ENCODE measurements around the gene KRTAP10-7. TPM values are rescaled to one million over a fixed set of nuclear protein-coding genes. Genes with fewer than 3 reads are reported as not detected.

The KRTAP10-7 gene
- total and polyA plus RNA-seq, 8 donors = not detected

GRCh38 chr21:44567481-44568171 is 32.8 kb upstream of the KRTAP10-7 start:
- Histone ChIP-seq H3K4me1 (no peaks in the 10 kb centered on the region), H3K4me3 (no peak overlapping the region), H3K36me3 (no peaks in the 10 kb centered on the region), H3K9me3 (peaks cover 0 to 10% (median 9%) of the 10 kb centered on the region in 4 donors), H3K27ac (no peak overlapping the region), H3K27me3 (peaks cover 0 to 28% (median 0%) of the 10 kb centered on the region in 3 donors)
- no peak for DNase-seq
- intact Hi-C loops (cut with DNase I; ENCODE audit: low total_unique reads) = no loop called here
- WGBS, 5 donors = 87 to 93% (median 92%) methylated on average over 17 to 18 of the region's 18 CpGs
- TF ChIP-seq POLR2AphosphoS5 (IDR thresholded peaks at IDR 0.05) (no peak), EP300 (IDR thresholded peaks at IDR 0.05) (no peak), POLR2A (IDR thresholded peaks at IDR 0.05) (no peak), CTCF (IDR thresholded peaks at IDR 0.05) (no peak)

- DNase-seq = no peak
- Histone ChIP-seq H3K4me3 (no peak overlapping the region), H3K9me3 (peaks cover 0 to 10% (median 9%) of the 10 kb centered on the region in 4 donors), H3K4me1 (peaks cover 0 to 2% (median 0%) of the 10 kb centered on the region in 4 donors), H3K27me3 (peaks cover 0 to 28% (median 0%) of the 10 kb centered on the region in 3 donors), H3K27ac (no peak overlapping the region), H3K36me3 (no peaks in the 10 kb centered on the region)
- 68 to 78% (median 74%) methylated on average over 12 of the region's 12 CpGs for WGBS, 5 donors
- TF ChIP-seq POLR2A (IDR thresholded peaks at IDR 0.05) (no peak), POLR2AphosphoS5 (IDR thresholded peaks at IDR 0.05) (no peak), CTCF (IDR thresholded peaks at IDR 0.05) (no peak), EP300 (IDR thresholded peaks at IDR 0.05) (no peak)
- intact Hi-C loops (cut with DNase I; ENCODE audit: low total_unique reads) = no loop called here
These were observed 32.1 kb upstream of the KRTAP10-7 start for GRCh38 chr21:44568261-44568660.

DNA sequence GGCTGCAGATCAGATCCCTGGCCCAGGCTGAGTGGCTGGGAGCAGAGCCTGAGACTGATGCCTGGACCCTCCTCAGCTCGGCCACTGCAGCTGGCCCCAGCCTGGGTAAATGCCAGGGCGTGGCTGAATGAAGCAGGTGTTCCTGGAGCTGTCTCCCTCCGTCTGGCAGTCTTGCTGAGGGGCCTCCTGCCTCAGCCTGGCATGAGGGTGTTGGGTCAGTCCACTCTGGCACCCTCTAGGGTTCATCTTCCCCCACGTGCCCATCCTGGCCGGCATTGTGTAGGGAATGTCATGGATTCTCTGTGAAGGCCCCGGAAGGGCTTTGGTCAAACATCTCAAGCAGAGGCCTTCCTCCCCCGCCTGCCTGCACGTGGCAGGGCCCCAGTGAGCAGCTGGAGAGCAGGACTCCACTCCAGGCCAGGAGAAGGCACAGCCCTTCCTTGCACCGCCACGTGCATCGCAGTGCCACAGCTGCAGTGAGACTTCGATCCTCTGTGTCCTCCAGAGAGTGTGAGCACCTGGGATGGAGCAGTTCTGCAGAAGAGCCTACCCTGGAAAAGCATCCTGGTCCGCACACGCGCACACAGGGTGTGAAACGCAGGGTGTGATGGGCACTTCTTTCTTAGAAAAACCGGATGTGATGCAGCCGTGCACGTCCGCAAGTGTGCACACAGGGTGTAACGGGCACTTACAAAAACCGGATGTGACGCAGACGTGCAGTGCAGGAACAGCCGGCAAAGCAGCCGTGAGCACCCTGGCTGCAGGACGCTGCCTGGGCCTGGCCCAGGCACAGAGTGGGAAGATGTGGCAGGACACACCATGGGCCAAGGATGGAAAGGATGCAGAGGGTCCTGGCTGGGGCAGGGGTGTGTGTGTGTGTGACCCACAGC is 31.5 kb upstream of the KRTAP10-7 start:
- Histone ChIP-seq H3K4me3 (no peak overlapping the region), H3K27ac (no peak overlapping the region), H3K4me1 (peaks cover 0 to 9% (median 0%) of the 10 kb centered on the region in 4 donors), H3K36me3 (no peaks in the 10 kb centered on the region), H3K27me3 (peaks cover 0 to 32% (median 4%) of the 10 kb centered on the region in 3 donors), H3K9me3 (peaks cover 0 to 9% (median 8%) of the 10 kb centered on the region in 4 donors)
- 68 to 77% (median 75%) methylated on average over 23 to 27 of the region's 27 CpGs for WGBS, 5 donors
- DNase-seq = no peak
- TF ChIP-seq EP300 (IDR thresholded peaks at IDR 0.05) (no peak), CTCF (IDR thresholded peaks at IDR 0.05) (no peak), POLR2A (IDR thresholded peaks at IDR 0.05) (no peak), POLR2AphosphoS5 (IDR thresholded peaks at IDR 0.05) (no peak)
- intact Hi-C loops (cut with DNase I; ENCODE audit: low total_unique reads) = no loop called here

DNA sequence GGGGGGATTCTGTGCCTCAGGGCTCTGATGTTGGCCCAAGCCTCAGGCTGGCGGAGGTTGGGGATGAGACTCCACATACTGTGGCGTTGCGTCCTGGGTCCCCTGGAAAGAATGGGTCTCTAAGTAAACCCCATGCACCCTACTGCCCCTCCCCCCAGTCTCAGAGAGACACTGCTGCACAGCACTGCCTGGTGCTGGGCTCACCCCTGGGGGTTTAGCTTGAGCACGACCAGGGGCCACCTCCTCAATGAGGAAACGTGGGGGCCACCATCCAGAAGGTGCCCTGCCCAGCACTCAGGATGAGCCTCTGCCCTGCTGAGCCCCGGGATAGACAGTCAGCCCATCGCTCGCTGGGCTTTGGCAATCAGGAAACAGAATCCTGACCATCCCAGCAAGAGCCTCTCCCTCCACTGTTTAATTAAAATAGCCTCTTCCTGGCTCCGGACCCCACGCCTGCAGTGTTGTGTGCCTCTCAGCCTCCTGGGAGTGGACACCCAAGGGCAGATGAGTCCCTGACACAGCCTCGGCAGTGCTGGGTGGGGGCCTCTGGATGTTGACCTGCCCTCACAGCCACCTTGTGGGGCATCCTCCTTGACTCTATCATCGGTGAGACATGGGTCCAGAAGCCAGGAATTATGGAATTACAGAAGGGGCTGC is 30.4 kb upstream of the KRTAP10-7 start:
- intact Hi-C loops (cut with DNase I; ENCODE audit: low total_unique reads) = no loop called here
- Histone ChIP-seq H3K36me3 (no peaks in the 10 kb centered on the region), H3K4me3 (no peak overlapping the region), H3K4me1 (peaks cover 0 to 17% (median 9%) of the 10 kb centered on the region in 4 donors), H3K27ac (no peak overlapping the region), H3K27me3 (peaks cover 0 to 42% (median 5%) of the 10 kb centered on the region in 3 donors), H3K9me3 (peaks cover 0 to 9% (median 8%) of the 10 kb centered on the region in 4 donors)
- WGBS, 5 donors = 65 to 90% (median 78%) methylated on average over 4 to 12 of the region's 12 CpGs
- no peak for TF ChIP-seq CTCF (IDR thresholded peaks at IDR 0.05)
- no peak for TF ChIP-seq POLR2A (IDR thresholded peaks at IDR 0.05)
- TF ChIP-seq EP300 (IDR thresholded peaks at IDR 0.05) = no peak
- no peak for TF ChIP-seq POLR2AphosphoS5 (IDR thresholded peaks at IDR 0.05)
- no peak for DNase-seq
